Left lobe of liver (tissue), 2 donors: ENCODE results near the gene DDX41. TPM values are rescaled to one million over a fixed set of nuclear protein-coding genes. Genes with fewer than 3 reads are reported as not detected.
"Not testable (repeated sequence)": the region's sequence is repeated elsewhere in the genome, so short reads cannot be mapped to it uniquely, and the experiment has no call there.

Experiments used
- ATAC-seq: fragments of 200-7000 bp; cut with Tn5 transposase; one replicate; pipeline ENCODE4 v1.9.1; 2020; ENCODE audit warnings: mild to moderate bottlenecking, moderate library complexity
- DNase-seq: peaks from one replicate; pipeline ENCODE4 v3.0.0-alpha.2; 2020; ENCODE audit warnings: low spot score
- total RNA-seq: library from RNA; stranded (reverse); gene quantifications from one replicate; pipeline ENCODE4 v1.2.1, GENCODE V29; 2021
- donor health status: DM: no; HTN: no; CAD: no; lungs with moderate emphysema.
- donor health status: DM: no; HTN: yes; CAD: no.

The DDX41 gene
- total RNA-seq, result 43.2 TPM

DNA sequence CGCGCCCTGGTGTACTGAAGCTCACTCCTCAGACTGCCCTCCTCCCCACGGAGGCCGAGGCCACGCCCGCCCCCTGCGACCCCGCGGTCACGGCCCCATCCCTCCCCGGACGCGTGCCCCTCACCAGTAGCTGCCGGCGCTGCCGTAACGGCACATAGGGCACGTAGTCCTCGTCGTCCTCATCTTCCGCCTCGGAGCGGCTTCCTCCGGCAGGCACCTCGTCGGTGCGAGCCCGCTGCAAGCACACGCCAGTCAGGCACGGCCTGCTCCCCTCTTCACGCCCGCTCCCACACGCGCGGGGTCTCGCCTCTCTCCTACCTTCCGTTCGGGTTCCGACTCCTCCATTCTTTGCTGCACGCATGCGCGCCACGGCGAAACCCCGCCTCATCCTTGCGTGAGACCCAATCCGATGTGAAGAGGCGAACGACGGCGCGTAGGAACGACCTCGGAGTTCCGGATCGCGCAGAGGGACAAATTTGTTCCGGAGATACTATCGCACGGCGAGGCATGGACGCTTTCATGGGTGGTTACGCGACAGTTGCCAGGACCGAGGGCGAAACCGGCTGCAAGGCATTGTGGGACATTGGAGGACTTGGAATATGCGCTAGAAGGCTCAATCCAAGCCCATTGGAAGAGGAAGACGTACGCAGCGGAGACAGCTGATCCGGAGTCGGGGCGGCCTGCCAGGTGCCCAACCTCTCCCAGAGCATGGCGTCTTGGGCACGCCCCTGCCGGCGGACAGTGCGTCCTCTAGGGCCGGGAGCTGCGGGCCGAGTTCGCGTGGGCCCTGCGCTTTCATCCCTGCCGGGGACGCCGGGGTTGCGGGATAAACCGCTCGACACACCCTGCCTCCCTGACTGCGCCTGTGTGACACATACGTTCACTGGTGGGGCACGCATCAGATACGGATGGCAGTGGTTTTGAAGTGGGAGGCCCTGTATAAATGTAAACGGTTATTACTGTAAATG is at the start of gene DDX41:
Gene DDX41, minus strand, starts transcription at position 361 of the 968 bp plus-strand sequence. Its CDS starts 16 bp downstream, at position 345.
- DNase-seq, result peak; percentile 99
- peak; percentile 87 for ATAC-seq

DNA sequence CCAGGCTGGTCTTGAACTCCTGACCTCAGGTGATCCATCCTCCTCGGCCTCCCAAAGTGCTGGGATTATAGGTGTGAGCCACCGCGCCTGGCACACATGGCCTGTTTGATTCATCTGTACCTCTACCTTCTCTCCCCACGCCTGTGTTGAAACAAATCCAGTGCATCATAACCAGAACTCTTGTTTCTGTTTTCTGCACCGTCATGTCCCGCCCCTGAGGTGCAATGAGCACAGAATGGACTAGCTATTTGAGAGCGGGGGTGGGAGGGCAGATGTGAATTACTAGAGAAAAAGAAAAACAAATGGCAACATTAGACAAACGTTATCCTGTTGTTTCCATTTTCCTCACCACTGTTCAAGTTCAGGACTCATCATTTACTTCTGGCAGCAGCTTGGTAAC is 48.3 kb upstream of the DDX41 start:
- ATAC-seq, result no peak
- DNase-seq, result no peak

DNA sequence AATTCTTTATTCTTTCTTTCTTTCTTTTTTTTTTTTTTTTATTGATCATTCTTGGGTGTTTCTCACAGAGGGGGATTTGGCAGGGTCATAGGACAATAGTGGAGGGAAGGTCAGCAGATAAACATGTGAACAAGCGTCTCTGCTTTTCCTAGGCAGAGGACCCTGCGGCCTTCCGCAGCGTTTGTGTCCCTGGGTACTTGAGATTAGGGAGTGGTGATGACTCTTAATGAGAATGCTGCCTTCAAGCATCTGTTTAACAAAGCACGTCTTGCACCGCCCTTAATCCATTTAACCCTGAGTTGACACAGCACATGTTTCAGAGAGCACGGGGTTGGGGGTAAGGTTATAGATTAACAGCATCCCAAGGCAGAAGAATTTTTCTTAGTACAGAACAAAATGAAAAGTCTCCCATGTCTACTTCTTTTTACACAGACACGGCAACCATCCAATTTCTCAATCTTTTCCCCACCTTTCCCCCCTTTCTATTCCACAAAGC is 42.7 kb upstream of the DDX41 start:
- not testable (repeated sequence) for ATAC-seq, DNase-seq

DNA sequence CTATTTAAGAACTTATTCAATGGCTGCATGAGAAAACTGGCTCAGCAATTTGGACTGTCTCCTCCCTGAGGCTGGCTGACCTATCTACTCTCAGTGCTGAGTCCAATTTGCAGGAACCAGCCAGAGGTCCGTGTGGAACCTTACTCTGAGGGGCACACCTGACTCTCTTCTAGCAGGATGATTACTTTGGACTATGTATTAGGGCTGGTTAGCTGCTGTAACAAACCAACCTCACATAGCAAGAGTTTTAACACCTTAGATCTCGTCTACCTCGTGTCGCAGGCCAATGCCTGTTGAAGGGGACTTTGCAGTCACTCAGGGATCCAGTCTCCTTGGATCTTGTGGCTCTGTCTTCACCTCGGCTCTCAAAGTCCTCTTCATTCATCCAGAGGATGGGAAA is 41.0 kb upstream of the DDX41 start:
- DNase-seq (no peak), ATAC-seq (no peak)

DNA sequence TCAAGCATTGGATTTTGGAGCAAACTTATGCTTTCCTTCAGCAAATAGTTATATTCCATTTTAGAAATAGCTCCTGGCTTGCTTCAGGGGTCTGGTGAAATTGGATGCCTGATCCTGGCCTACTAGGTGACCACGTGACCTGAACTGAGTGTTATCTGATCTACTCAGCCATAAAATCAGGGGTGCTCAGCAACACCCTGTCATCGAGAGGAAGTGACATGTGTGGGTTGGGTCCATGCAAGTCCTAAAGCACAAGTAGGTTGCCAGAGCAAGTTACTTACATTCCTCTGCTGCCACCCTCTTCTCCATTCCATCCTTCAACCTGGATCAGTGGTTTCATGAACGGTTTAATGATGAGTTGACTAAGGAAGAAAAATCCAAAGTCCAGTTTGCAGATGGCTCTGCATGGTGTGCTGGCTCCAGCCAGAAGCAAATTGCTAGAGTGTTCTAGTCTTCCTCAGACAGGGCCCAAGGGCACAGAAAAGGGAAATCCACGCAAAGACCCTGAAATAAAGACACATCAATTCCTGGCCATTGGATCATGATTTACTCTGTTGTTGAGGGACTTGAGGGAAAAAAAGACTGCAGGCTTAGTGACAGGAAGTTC is 40.4 kb upstream of the DDX41 start:
- DNase-seq, result no peak
- no peak for ATAC-seq

DNA sequence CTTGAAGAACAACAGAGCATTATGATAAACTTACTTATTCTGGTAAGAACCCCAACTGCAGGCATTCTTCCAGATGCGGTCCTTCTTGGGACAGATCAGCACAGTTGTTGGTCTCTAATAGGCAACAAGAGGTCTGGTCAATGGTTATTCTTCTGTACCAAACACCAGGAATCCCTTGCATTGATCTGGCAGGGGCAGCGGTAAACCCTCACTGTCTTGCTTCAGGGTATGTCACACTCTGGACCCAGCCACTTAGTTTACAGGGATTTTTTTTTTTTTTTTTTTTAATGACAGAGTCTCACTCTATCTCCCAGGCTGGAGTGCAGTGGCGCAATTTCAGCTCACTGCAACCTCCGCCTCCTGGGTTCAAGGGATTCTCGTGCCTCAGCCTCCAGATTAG is 38.9 kb upstream of the DDX41 start:
- DNase-seq (no peak), ATAC-seq (no peak)

DNA sequence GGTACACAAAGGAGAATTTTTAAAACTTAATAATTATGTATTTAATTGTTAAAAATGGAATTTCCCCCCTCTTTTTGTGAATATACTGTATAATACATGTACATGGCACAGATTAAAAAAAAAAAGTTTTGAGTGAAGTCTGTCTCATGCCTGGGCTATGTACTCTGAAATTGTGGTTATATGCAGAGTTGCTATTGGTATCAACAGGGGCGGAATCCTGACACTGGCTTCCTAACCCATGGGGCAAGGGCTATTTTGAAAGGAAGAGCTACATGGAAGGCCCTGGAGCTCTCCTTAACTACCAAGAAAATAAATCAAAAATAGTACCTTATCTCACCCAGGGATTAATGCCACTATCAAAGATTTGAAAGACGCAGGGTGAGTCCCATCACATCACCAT is 38.5 kb upstream of the DDX41 start:
- no peak for ATAC-seq
- DNase-seq, result no peak

DNA sequence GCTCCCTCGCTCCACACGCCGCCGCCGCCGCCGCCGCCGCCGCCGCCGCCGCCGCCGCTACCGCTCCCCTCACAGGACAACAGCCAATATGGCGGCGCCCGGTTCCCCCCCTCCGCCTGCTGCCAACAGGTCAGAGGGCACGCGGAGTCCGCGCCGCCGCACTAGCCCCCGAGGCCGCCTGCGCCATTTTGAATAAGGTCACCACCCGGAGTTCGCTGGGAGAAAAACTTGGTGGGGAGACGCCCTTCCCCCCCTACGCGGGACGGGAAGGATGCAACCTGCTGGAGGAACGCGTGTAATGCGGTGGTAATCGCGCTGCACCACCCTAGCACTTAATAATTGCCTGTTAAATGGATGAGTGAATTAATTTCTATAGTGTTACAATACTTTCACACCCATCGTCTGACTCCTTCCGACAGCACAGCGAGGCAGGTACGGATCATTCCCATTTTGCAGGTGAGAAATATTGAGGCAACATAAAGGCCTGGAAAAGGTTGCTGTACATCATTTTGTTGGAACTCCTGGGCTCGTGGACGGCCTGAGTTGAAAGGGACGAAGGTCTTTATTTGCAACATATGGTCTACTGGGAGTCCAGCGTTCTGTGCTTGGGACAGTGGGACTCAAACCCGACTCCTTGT is 37.8 kb upstream of the DDX41 start, which contains the start of gene FAM193B:
Gene FAM193B, minus strand, starts transcription at position 90 of the 638 bp plus-strand sequence. CDS start 105 bp downstream, outside the sequence.
- ATAC-seq, result peak; percentile 88

DNA sequence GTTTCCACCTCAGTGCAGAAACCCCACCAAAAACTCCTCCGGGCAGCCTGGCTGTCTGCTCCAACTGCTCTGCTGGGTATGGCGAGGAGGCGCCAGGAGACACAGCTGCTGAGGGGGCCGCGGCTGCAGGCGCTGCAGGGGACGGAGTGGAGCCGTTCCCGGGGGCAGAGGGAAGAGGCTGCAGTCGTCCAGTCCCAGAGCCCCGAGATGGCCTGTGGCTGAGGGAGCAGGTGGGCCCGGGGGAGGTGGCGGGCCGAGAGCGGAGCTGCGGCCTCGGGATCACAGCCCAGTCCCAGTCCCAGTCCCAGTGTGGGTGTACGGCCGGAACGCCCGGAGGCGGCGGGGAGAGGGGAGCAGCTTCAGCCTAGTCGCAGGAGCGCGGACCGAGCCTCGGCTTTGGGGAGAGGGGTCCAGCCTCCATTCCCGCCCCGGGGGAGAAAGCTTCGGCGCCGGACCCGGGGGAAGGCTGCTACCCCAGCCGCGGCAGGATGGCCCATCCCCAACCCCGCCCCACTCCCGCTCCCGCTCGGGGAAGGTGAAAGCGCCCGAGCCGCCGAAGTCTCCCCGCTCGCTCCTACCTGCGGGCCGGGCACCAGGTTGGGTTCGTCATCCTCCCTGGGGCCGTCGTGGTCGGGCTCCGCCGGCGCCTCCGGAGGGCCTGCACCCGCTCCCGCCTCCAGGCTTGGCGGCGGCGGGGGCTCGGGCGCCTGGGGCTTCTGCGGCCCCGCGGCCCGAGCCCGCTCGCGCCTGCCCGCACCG is 37.1 kb upstream of the DDX41 start:
- ATAC-seq (peak; percentile 48), DNase-seq (peak; percentile 59)

More for the DNA sequence above, 37.8 kb upstream of the DDX41 start, which contains the start of gene FAM193B:
- peak; percentile 94 for DNase-seq

DNA sequence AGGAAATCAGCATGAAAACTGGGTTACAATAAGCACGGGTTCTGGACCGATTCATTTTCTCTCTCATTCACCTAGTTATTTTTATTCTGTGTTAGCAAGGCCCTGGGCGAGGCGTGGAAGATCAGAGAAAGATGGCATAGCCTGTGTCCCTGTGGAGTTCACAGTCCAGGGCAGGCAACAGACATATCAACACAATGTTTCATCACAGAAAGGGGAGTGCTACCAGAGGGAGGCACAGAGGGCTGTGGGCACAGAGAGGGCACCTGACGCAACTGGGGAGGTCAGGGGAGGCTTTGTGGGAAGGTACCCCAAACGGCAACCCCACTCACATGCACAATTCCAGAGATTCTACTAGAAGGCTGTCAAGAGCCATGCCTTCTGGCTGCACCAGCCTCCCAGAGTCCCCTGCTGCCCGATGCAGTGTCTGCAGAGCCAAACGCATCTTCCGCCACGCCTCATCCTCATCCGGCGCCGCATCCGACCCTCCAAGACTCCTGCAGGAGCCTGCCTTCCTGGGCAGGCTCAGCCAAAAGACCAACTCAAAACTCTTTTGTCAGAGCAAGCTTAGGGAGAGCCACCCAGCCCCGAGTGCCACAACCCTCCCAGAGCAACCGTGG is 36.2 kb upstream of the DDX41 start:
- DNase-seq (peak; percentile 71), ATAC-seq (peak; percentile 70)

DNA sequence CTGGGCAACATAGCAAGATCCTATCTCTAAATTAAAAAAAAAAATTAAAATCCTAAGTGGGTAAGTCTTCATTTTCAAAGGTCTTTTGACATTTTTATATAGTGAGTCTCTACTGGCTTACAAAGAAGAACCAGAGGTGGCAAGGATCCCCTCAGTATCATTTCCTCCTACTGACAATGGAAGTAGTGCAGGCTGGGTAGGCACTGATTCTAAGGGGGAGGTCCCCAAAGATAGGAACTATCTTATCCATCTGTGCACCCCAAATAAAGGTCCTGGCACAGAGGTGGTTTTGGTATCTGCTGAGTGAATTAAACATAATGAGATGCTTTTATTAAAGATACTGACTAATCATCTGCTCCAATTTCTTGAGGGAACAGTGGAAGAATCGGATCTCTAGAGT is 33.4 kb upstream of the DDX41 start:
- ATAC-seq (no peak), DNase-seq (no peak)

DNA sequence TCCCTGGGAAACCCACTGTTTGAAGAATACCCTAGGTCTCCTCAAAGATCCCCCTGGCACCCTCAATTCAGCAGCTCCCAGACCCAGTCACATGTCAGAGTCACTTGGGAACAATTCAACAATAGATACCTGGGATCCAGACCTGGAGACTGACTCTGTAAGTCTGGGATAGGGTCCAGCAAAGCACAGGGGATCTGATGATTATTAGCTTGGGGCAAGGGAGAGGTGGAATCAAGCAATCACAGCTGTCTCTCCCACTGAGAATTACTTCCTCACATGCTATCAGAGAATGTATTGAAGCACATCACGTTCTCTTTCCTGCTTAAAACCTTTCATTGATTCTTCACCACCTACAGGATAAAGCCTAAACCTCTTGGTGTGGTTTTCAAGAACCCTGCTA is 31.7 kb upstream of the DDX41 start:
- no peak for ATAC-seq

DNA sequence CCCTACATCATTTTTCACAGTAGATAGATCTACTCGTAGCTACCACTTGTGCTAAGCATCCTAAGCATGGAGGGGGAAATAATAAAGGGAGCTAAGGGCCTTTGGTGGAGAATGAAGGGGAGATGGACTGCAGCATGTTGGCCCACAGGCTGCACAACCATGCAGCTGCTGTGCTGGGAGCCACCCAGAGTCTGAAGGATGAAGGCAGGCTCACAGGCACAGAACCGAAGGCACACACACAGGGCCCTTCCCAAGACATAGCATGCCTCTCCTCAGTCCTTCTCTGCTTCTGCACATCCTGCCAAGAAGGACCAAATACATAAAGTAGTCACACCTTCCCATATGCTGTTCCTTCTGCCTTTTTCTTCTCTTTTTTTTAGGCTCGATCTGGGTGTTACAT is 31.0 kb upstream of the DDX41 start:
- DNase-seq, result no peak

More for the DNA sequence above, 31.7 kb upstream of the DDX41 start:
- no peak for DNase-seq

DNA sequence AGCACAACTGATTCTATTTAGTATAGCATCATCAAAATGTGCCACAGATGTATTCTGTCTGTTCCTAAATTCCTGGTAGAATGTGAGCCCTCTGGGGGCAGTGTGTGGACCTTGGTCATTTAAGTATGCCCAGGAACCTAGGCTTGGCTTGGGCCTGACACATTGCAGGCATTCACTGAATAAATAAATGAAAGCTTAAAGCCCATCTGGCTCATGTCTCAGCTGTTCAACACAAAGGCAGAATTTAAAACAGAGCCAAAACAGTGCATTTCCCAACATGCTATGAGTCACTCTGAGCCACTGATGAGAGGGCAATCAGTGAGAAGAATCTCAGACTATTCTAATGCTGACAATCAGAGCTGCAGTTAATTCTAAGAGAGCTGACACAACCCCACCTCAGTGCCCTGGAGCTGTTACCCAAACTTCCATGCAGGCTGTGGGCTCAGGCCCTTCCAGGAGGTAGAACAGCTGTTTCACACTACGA is 29.5 kb upstream of the DDX41 start:
- ATAC-seq, result peak; percentile 93

More for the DNA sequence above, 31.0 kb upstream of the DDX41 start:
- ATAC-seq, result no peak

DNA sequence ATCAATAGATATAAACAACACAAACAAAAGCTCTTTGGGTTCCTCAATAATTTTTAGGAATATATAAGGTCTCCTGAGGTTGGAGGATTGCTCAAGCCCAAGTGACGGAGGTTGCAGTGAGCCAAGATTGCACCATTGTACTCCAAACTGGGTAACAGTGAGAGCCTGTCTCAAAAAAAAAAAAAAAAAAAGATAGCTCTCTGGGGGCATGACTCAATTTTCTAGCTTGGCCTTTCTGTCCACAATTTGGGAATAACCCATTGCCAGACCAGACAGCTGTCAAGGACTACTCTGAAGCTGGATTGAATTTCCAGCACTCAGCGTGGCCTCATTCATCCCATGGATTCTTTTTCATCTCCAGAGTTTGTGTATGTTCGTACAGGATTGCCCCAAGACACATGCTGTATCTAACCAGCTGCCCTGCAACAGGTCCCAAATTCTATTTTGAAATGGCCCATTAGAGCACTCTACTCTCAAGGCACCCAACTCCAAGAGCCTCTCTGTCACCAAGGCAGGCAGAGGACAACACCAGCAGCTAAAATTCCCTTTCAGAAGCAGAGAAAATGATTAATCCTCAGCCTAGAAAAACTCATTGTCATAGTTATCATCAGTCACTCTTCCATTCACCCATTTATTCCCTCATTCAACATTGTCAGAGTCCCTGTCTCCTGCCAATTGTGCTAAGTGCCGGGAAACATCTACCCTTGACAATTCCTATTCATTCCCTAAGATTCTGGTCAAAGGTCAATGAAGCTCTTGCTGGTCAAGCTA is 28.9 kb upstream of the DDX41 start:
- ATAC-seq, result peak; percentile 51
- DNase-seq, result peak; percentile 77

More for the DNA sequence above, 29.5 kb upstream of the DDX41 start:
- peak; percentile 80 for DNase-seq

DNA sequence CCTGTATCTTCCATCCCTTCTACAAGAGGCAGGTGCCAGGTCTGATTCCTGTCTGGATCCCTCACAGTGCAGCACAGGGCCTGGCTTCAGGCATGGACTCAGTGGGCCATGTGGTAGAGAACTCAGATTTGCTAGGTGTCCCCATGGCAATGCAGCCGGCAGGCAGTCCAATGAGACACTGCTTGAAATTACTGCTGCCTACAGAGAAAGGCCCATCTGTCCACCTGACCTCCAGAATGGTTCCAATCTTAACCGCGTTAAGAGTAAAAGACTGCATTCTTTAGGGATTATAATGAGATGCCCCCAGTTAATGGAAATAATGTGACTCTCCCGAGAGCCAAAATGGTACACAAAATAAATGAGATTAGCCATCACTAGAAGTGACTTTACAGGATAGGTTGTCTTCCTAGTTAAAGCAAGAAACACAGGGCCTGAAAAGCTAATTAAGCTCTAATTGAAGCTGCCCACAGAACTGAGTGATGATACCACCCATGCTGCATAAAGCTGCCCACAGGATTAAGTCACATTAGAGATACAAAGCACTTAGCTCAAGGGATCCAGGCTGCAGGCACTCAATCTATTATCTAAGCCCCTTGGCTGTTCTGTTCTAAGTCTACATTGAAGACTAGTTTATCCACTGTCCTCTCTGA is 26.2 kb upstream of the DDX41 start:
- DNase-seq (no peak), ATAC-seq (no peak)

DNA sequence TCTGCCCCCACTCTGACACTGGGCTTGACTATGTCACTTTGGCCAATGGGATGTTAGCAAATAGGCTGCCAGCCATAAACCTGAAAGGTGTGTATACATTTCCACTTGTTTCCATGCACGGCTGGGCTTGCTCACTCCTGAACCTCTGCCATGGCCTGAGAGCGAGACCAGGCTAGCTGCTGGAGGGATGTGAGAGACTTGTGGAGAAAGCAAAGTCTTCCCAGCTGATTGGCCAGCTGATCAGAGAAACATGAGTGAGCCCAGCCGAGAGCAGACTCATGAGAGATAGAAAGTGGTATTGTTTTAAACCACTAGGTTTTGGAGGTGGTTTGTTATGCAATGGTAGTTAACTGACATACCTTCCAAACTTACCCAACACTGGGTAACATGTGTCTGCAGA is 23.7 kb upstream of the DDX41 start:
- no peak for ATAC-seq
- DNase-seq, result no peak

DNA sequence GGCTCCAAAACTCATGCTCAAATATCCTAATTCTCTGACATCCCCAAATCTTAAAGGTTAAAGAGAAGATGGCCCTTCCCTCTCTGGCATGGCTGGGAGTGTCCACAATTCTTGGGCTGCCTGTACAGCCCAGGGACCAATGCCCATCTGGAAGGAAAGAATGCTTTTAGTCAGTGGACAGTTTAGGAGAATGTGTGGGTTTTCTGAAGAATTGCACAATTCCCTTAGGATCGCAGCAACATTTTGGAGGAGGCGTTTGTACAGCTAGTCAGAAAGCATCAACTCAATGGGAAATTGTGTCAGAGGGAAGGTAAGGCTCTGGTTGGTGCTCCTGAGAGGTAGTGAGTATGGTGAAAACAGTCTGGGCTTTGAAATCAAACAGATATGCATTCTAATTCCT is 22.6 kb upstream of the DDX41 start:
- ATAC-seq (no peak), DNase-seq (no peak)

DNA sequence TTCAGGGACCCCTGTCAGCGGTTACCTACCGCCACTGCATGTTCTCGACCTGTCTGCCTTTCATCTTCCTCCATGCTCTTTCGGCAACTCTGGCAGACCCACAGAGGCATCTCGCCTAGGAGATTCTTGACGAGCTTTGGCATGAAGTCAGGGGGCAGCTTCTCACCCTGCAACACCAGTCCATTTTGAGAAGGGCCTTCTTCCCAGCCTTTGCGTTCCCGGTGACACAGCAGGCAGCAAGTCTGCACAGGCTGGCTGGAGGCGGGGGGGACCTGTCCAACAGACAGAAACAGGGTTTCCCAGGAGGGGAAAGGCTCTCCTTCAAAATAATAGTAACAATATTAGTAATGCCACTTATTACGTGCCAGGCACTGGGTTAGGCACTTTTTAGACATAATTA is 22.1 kb upstream of the DDX41 start:
- DNase-seq (no peak), ATAC-seq (no peak)
